HG03045 (cell line): ENCODE data around the gene TNIP3.
"Not testable (repeated sequence)": the region's sequence is repeated elsewhere in the genome, so short reads cannot be mapped to it uniquely, and the experiment has no call there.

Experiments
- ATAC-seq: cut with Tn5 transposase; IDR thresholded peaks from one replicate; pipeline ENCODE4 v1.9.1; 2021; ENCODE audit warnings: mild to moderate bottlenecking, moderate library complexity; ENCODE audit not compliant: unreplicated experiment

TNIP3 gene

GRCh38 chr4:121164291-121164690 is at the start of gene TNIP3:
TNIP3 (minus strand) TSS chr4:121164321; CDS start chr4:121164125, 196 bp downstream.
- ATAC-seq, result no peak

GRCh38 chr4:121212806-121213205 is 48.7 kb upstream of the TNIP3 start:
- ATAC-seq, result no peak

- no peak for ATAC-seq
Observed at GRCh38 chr4:121209171-121209570, 45.0 kb upstream of the TNIP3 start.

- no peak for ATAC-seq
Observed at GRCh38 chr4:121208244-121209007, 44.3 kb upstream of the TNIP3 start.

- not testable (repeated sequence) for ATAC-seq
Observed at GRCh38 chr4:121205777-121206176, 41.7 kb upstream of the TNIP3 start.

GRCh38 chr4:121200795-121201472 is 36.8 kb upstream of the TNIP3 start:
- peak; percentile 74 for ATAC-seq

- peak; percentile 73 for ATAC-seq
Observed at GRCh38 chr4:121199742-121200561, 35.8 kb upstream of the TNIP3 start.

- ATAC-seq, result no peak
Observed at GRCh38 chr4:121198251-121198650, 34.1 kb upstream of the TNIP3 start.

- no peak for ATAC-seq
Observed at GRCh38 chr4:121195649-121196048, 31.5 kb upstream of the TNIP3 start.

- no peak for ATAC-seq
Observed at GRCh38 chr4:121192480-121192879, 28.4 kb upstream of the TNIP3 start.

- ATAC-seq, result no peak
Observed at GRCh38 chr4:121192013-121192412, 27.9 kb upstream of the TNIP3 start.

GRCh38 chr4:121191361-121191760 is 27.2 kb upstream of the TNIP3 start:
- no peak for ATAC-seq

GRCh38 chr4:121190389-121190788 is 26.3 kb upstream of the TNIP3 start:
- ATAC-seq, result no peak

- ATAC-seq, result peak; percentile 84
Observed at GRCh38 chr4:121189326-121190215, 25.4 kb upstream of the TNIP3 start.

- no peak for ATAC-seq
Observed at GRCh38 chr4:121187206-121187605, 23.1 kb upstream of the TNIP3 start.

- ATAC-seq, result no peak
Observed at GRCh38 chr4:121185960-121186359, 21.8 kb upstream of the TNIP3 start.

GRCh38 chr4:121183989-121184388 is 19.9 kb upstream of the TNIP3 start:
- no peak for ATAC-seq

GRCh38 chr4:121183361-121183760 is 19.2 kb upstream of the TNIP3 start:
- no peak for ATAC-seq

- no peak for ATAC-seq
Observed at GRCh38 chr4:121182296-121182695, 18.2 kb upstream of the TNIP3 start.

GRCh38 chr4:121181493-121181892 is 17.4 kb upstream of the TNIP3 start:
- no peak for ATAC-seq
